AG10803 (cell line): ENCODE data around the gene MYO5A.

Experiments used
- DNase-seq: peaks from one replicate; pipeline ENCODE4 v3.0.0; 2010; ENCODE audit warnings: low read depth
- H3K4me3 ChIP-seq: 2 replicates; pipeline ENCODE4 v1.5.1; 2011; ENCODE audit warnings: mild to moderate bottlenecking, low read length, control low read depth
- CTCF ChIP-seq: conservative IDR thresholded peaks from 2 replicates; pipeline ENCODE4 v1.5.1; 2011; ENCODE audit warnings: mild to moderate bottlenecking, low read length, control low read depth, inconsistent platforms

The MYO5A gene

DNA sequence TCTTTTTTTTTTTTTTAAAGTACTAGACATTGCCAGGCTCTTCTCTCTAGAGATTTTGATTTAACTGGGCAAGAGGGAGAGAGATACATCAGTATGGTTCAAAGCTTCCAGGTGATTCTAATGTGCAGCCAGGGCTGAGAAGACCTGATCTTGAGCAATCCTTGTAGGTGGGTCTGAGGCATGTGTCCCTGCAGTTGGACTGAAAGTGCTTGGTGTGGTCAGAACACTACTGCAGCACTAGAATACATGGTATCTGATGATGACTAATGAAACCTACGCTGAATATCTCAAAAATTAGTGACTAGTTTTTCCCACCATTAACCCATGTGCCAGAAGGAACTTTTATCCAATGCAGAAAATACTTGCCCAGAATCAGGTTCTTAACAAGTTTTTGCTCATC lies 198.7 kb downstream of the MYO5A start:
- TF ChIP-seq CTCF, result no peak
- H3K4me3 ChIP-seq, result no peak overlapping the region
- DNase-seq, result no peak

- DNase-seq, result no peak
- H3K4me3 ChIP-seq, result no peak overlapping the region
- no peak for TF ChIP-seq CTCF
These were observed 199.5 kb downstream of the MYO5A start for GRCh38 chr15:52329150-52329549.

DNA sequence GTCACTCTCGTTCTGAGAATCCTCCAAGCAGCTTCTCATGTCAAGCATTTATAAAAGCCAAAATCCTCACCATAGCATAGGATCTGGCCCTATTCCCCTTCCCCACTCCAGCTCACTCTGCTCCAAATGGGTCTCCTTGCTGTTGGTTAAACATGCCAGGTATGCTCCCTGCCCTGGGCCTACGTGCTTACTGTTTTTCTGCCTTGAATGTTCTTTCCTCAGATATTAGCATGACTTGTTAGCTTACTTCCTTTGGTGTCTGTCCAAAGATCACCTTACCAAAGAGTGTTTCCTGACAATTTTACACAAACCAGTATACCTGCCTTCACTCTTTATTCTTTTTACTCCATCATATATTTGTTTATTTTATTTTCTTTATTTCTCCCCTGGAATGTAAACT lies 200.0 kb downstream of the MYO5A start:
- no peak for DNase-seq
- no peak for TF ChIP-seq CTCF
- H3K4me3 ChIP-seq, result no peak overlapping the region

- peak; percentile 46 for DNase-seq
- no peak for TF ChIP-seq CTCF
- H3K4me3 ChIP-seq, result no peak overlapping the region
These were observed 201.9 kb downstream of the MYO5A start for GRCh38 chr15:52326756-52327155.

DNA sequence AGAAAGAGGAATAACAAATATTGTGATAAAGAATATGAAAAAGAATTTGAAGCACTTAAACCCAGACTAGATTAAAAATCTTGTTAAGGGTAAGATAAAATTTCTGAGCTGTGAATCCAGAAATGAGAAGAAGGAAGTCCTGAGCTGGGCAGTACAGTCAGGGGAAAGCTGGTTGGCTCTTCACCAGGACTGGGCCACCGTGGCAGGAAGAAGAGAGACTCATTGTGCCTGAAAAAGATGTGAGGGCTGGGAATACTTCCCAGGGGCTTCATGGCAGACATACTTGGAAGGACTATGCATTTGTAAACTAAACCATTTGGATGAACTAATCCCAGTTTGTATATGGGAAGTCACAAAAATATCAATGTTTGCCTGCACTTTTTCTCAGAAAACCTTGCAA lies 204.6 kb downstream of the MYO5A start:
- no peak overlapping the region for H3K4me3 ChIP-seq
- no peak for TF ChIP-seq CTCF
- DNase-seq, result no peak

GRCh38 chr15:52318729-52319500 lies 209.8 kb downstream of the MYO5A start:
- H3K4me3 ChIP-seq, result no peak overlapping the region
- DNase-seq, result peak; percentile 23
- no peak for TF ChIP-seq CTCF

DNA sequence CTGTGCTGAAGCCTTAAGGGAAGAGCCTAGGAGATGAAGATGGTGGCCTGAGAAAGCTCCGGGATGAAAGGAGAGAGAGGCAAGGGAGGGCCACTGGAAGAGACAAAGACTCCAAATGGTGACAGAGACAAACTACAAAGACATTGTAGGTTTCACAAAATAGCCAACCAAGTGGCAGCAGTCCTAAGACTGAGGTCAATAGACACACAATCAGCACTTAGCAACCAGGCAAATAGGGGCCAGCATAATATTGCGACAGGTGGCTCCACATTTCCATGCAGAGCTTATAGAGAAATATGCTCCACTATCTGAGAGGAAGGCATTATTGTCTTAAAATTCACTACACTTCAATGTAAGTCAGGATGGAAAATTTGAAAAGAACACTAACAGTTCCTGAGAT lies 211.0 kb downstream of the MYO5A start:
- no peak for TF ChIP-seq CTCF
- no peak overlapping the region for H3K4me3 ChIP-seq
- DNase-seq, result no peak
